HepG2 (cell line): ENCODE results near the gene MCM3AP. TPM values are rescaled to one million over a fixed set of nuclear protein-coding genes. Genes with fewer than 3 reads are reported as not detected.

Experiments
- ATAC-seq: fragments of 200-7000 bp; cut with Tn5 transposase; 3 replicates; pipeline ENCODE4 v1.9.1; 2020; ENCODE audit warnings: mild to moderate bottlenecking, moderate library complexity
- BruUV-seq: library from RNA; stranded (reverse); fragments of 400-500 nt; replicated peaks from 2 replicates; lab custom pipeline; 2021; lab: Mats Ljungman, UMichigan
- CTCF ChIA-PET: fragments of 300-600 bp; formaldehyde crosslinking; extraction: SDS; loops from one replicate; lab custom pipeline; 2021; ENCODE audit warnings: low total read pairs, inconsistent platforms, low intra/inter-chr PET ratio; lab: Yijun Ruan, JAX
- POLR2A ChIA-PET: fragments of 350-600 bp; sonication (Branson Sonifier 250); formaldehyde crosslinking; loops from one replicate; lab custom pipeline; 2020; ENCODE audit warnings: antibody characterized with exemption, inconsistent platforms; lab: Yijun Ruan, JAX
- DNase-seq: peaks from one replicate; pipeline ENCODE4 v3.0.0-alpha.2; 2015; ENCODE audit warnings: low spot score
- FAIRE-seq: peaks from 3 replicates; lab custom pipeline; 2011; peaks lifted over from hg19 to GRCh38; lab: Jason Lieb, UNC
- H2AFZ ChIP-seq: one replicate; pipeline ENCODE4 v1.6.1; 2011; ENCODE audit warnings: low read length, inconsistent platforms
- H3K27ac ChIP-seq: fragments of 300-600 bp; 3 replicates; pipeline ENCODE4 v1.8.0; 2011; ENCODE audit warnings: mixed run types, mild to moderate bottlenecking, mixed read lengths, low read length, inconsistent platforms; ENCODE audit not compliant: insufficient read depth; ENCODE audit errors: extremely low read length
- H3K27me3 ChIP-seq, 2 experiments: fragments of 200-600 bp in 1 of 2; 2 replicates in 1 of 2; 3 replicates in 1 of 2; pipeline versions ENCODE4 v1.6.0 to v1.8.0; 2011; ENCODE audit warnings: low read length in 2 of 2, mild to moderate bottlenecking in 2 of 2, moderate library complexity in 2 of 2, inconsistent platforms in 1 of 2; ENCODE audit not compliant: insufficient read depth in 2 of 2, control insufficient read depth in 1 of 2
- H3K36me3 ChIP-seq, 2 experiments: fragments of 200-600 bp in 1 of 2; replicated peaks in 1 of 2; 2 replicates in 1 of 2; 3 replicates in 1 of 2; pipeline versions ENCODE4 v1.5.1 to v1.8.0; 2011; ENCODE audit warnings: low read length in 2 of 2, inconsistent platforms in 1 of 2; ENCODE audit not compliant: insufficient read depth in 2 of 2, control insufficient read depth in 1 of 2
- H3K4me1 ChIP-seq: 2 replicates; pipeline ENCODE4 v1.5.1; 2012; ENCODE audit warnings: low read length, inconsistent platforms; ENCODE audit not compliant: insufficient read depth
- H3K4me2 ChIP-seq: 2 replicates; pipeline ENCODE4 v1.6.0; 2011; ENCODE audit warnings: low read depth, low read length, inconsistent platforms
- H3K4me3 ChIP-seq, 3 experiments: fragments of 200-600 bp in 1 of 3; sonication (generic), shearing (Covaris generic) in 1 of 3; replicated peaks in 1 of 3; 2 replicates each; pipeline ENCODE4 v1.5.1; 2011 to 2016; ENCODE audit warnings: low read length in 3 of 3, inconsistent platforms in 2 of 3, low read depth in 2 of 3, mild to moderate bottlenecking in 2 of 3, control low read depth in 1 of 3, mixed read lengths in 1 of 3; ENCODE audit not compliant: insufficient read depth in 1 of 3
- H3K79me2 ChIP-seq: one replicate; pipeline ENCODE4 v1.6.1; 2011; ENCODE audit warnings: low read length, inconsistent platforms; ENCODE audit not compliant: insufficient read depth
- H3K9ac ChIP-seq: 2 replicates; pipeline ENCODE4 v1.6.0; 2011; ENCODE audit warnings: mild to moderate bottlenecking, low read depth, low read length, inconsistent platforms; ENCODE audit not compliant: insufficient read depth
- H3K9me3 ChIP-seq: 2 replicates; pipeline ENCODE4 v1.5.1; 2012; ENCODE audit warnings: mild to moderate bottlenecking, low read length
- H4K20me1 ChIP-seq: 2 replicates; pipeline ENCODE4 v1.6.0; 2011; ENCODE audit warnings: inconsistent platforms, mild to moderate bottlenecking, low read length, moderate library complexity; ENCODE audit not compliant: insufficient read depth
- GTF3A ChIP-seq: sonication (generic); formaldehyde crosslinking; conservative IDR thresholded peaks from 2 replicates; pipeline ENCODE4 v1.4.0; 2020; ENCODE audit warnings: mild to moderate bottlenecking, missing genetic modification reagents
- NCOA5 ChIP-seq: sonication (generic); formaldehyde crosslinking; IDR thresholded peaks from 2 replicates; pipeline ENCODE4 v1.4.0; 2020; ENCODE audit warnings: missing genetic modification reagents
- NFYB ChIP-seq: sonication (generic); formaldehyde crosslinking; IDR thresholded peaks from 2 replicates; pipeline ENCODE4 v1.4.0; 2020; ENCODE audit warnings: missing genetic modification reagents
- SATB2 ChIP-seq: sonication (generic); formaldehyde crosslinking; IDR thresholded peaks from 2 replicates; pipeline ENCODE4 v1.5.0; 2020; ENCODE audit warnings: missing genetic modification reagents
- ZMYM3 ChIP-seq: sonication (generic); formaldehyde crosslinking; IDR thresholded peaks from 2 replicates; pipeline ENCODE4 v1.5.1; 2020; ENCODE audit warnings: mild to moderate bottlenecking, missing genetic modification reagents
- ZNF292 ChIP-seq: sonication (generic); formaldehyde crosslinking; IDR thresholded peaks from 2 replicates; pipeline ENCODE4 v1.8.1; 2022; ENCODE audit warnings: mild to moderate bottlenecking, low read depth, missing genetic modification reagents, borderline replicate concordance
- ZNF777 ChIP-seq: sonication (generic); formaldehyde crosslinking; IDR thresholded peaks from 2 replicates; pipeline ENCODE4 v1.4.0; 2020; ENCODE audit warnings: missing genetic modification reagents
- WGBS: methylation state at CpG from one replicate; pipeline ENCODE4 v1.1.6; 2017; ENCODE audit warnings: low lambda C conversion rate; 5-methylcytosine and 5-hydroxymethylcytosine counted together
- in situ Hi-C: cut with HindIII; loops from 2 replicates; pipeline ENCODE4 v1.10.0; 2017; ENCODE audit warnings: low pct_unique_long_range_greater_than_20kb; ENCODE audit not compliant: extremely low pct_ligation_motif_present
- intact Hi-C: fragments of 100-400 bp; cut with micrococcal nuclease; formaldehyde crosslinking; loops from one replicate; pipeline ENCODE4 v1.10.0; 2022; ENCODE audit not compliant: unreplicated experiment
- polyA plus RNA-seq, 8 experiments: library from polyadenylated mRNA; depleted of rRNA in 3 of 8; stranded (reverse) in 7 of 8; unstranded in 1 of 8; fragments of >200 nt; fragmentation: Illumina TruSeq in 4 of 8; extraction: Trizol in 4 of 8; gene quantifications; 2 replicates each; pipeline versions ENCODE4 v1.2.1 to v1.2.3, GENCODE V29; 2011 to 2016; ENCODE audit warnings: low read depth in 4 of 8, missing spikeins in 1 of 8, mixed read lengths in 1 of 8; ENCODE audit not compliant: insufficient read depth in 1 of 8
- total RNA-seq, 5 experiments: library from RNA; depleted of rRNA; stranded (reverse); fragments of >200 nt; fragmentation: Illumina TruSeq; extraction: Trizol; gene quantifications; 2 replicates each; pipeline ENCODE4 v1.2.3, GENCODE V29; 2016; ENCODE audit warnings: low read depth in 1 of 5
- TF ChIP-seq, protein P1 (sequence below): sonication (generic); formaldehyde crosslinking; IDR thresholded peaks from 2 replicates; pipeline ENCODE4 v1.4.0; 2020; ENCODE audit warnings: mild to moderate bottlenecking, missing genetic modification reagents, borderline replicate concordance
- TF ChIP-seq, protein P2 (sequence below): IDR thresholded peaks from 2 replicates; pipeline ENCODE4 v1.6.1; 2016; ENCODE audit warnings: low read depth
- TF ChIP-seq, protein P3 (sequence below): sonication (generic); formaldehyde crosslinking; IDR thresholded peaks from 2 replicates; pipeline ENCODE4 v1.4.0; 2020; ENCODE audit warnings: missing genetic modification reagents, borderline replicate concordance

MCM3AP gene
- total and polyA plus RNA-seq, 2 of the 13 experiments (the other 11 are each of a cell fraction or from before 2014, with no cell fraction given): 27.0 to 54.7 TPM

DNA sequence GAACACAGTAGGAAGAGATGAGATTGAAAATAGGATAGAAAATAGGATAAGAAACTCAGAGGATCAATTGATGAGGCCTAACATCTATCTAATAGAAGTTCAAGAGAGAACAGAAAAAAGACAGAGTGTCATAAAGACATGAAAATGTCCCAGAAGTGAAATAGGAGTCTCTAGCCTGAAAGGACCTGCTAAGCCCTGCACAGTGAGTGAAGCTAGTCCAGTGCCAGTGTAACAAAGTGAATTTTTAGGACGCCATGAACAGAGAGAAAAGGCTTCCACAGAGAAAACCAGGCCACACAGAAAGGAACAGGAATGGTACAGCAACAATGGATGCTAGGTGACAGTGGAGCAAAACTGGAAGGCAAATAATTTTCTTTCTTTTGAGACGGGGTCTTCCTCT lies 36.6 kb downstream of the MCM3AP start (continued):
- TF ChIP-seq, protein P1, sequence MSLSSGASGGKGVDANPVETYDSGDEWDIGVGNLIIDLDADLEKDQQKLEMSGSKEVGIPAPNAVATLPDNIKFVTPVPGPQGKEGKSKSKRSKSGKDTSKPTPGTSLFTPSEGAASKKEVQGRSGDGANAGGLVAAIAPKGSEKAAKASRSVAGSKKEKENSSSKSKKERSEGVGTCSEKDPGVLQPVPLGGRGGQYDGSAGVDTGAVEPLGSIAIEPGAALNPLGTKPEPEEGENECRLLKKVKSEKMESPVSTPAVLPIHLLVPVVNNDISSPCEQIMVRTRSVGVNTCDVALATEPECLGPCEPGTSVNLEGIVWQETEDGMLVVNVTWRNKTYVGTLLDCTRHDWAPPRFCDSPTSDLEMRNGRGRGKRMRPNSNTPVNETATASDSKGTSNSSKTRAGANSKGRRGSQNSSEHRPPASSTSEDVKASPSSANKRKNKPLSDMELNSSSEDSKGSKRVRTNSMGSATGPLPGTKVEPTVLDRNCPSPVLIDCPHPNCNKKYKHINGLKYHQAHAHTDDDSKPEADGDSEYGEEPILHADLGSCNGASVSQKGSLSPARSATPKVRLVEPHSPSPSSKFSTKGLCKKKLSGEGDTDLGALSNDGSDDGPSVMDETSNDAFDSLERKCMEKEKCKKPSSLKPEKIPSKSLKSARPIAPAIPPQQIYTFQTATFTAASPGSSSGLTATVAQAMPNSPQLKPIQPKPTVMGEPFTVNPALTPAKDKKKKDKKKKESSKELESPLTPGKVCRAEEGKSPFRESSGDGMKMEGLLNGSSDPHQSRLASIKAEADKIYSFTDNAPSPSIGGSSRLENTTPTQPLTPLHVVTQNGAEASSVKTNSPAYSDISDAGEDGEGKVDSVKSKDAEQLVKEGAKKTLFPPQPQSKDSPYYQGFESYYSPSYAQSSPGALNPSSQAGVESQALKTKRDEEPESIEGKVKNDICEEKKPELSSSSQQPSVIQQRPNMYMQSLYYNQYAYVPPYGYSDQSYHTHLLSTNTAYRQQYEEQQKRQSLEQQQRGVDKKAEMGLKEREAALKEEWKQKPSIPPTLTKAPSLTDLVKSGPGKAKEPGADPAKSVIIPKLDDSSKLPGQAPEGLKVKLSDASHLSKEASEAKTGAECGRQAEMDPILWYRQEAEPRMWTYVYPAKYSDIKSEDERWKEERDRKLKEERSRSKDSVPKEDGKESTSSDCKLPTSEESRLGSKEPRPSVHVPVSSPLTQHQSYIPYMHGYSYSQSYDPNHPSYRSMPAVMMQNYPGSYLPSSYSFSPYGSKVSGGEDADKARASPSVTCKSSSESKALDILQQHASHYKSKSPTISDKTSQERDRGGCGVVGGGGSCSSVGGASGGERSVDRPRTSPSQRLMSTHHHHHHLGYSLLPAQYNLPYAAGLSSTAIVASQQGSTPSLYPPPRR (CRISPR knock-in tag): no peak
- TF ChIP-seq GTF3A (CRISPR knock-in tag): no peak
- TF ChIP-seq NCOA5 (CRISPR knock-in tag): no peak
- TF ChIP-seq, protein P2, sequence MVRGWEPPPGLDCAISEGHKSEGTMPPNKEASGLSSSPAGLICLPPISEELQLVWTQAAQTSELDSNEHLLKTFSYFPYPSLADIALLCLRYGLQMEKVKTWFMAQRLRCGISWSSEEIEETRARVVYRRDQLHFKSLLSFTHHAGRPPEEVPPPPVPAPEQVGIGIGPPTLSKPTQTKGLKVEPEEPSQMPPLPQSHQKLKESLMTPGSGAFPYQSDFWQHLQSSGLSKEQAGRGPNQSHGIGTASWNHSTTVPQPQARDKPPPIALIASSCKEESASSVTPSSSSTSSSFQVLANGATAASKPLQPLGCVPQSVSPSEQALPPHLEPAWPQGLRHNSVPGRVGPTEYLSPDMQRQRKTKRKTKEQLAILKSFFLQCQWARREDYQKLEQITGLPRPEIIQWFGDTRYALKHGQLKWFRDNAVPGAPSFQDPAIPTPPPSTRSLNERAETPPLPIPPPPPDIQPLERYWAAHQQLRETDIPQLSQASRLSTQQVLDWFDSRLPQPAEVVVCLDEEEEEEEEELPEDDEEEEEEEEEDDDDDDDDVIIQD: no peak

DNA sequence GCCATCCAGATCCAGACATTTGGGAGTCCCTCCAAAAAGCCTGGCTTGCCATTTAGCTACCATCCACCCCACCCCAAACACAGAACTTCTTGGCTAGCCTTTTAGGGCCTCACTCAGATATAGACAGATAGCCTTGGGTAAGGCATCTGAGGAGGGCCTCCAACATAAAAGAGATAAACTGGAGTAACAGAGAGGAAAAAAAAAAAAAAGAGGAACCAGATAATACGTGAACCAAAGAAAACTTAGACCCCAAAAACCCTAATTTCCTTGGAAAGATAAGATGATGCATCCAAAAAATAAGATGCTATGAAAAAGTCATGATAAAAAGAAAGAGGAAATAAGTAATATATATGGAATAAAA lies 37.0 kb downstream of the MCM3AP start:
- WGBS: 98% methylated on average over 1 of the region's 1 CpG
- POLR2A ChIA-PET: no interaction called here

More for the DNA sequence above, 37.0 kb downstream of the MCM3AP start:
- no peak overlapping the region for H3K4me2 ChIP-seq
- H2AFZ ChIP-seq: no peak overlapping the region
- H3K79me2 ChIP-seq: no peaks in the 10 kb centered on the region
- in situ Hi-C loops: no loop called here
- intact Hi-C loops: no loop called here
- no peak overlapping the region for H3K4me3 ChIP-seq
- peaks cover 11% of the 10 kb centered on the region for H3K4me1 ChIP-seq
- ATAC-seq: no peak
- TF ChIP-seq NFYB (CRISPR knock-in tag) (no peak), SATB2 (CRISPR knock-in tag) (no peak), ZMYM3 (no peak), ZNF292 (no peak), ZNF777 (CRISPR knock-in tag) (no peak)
- TF ChIP-seq, protein P3, sequence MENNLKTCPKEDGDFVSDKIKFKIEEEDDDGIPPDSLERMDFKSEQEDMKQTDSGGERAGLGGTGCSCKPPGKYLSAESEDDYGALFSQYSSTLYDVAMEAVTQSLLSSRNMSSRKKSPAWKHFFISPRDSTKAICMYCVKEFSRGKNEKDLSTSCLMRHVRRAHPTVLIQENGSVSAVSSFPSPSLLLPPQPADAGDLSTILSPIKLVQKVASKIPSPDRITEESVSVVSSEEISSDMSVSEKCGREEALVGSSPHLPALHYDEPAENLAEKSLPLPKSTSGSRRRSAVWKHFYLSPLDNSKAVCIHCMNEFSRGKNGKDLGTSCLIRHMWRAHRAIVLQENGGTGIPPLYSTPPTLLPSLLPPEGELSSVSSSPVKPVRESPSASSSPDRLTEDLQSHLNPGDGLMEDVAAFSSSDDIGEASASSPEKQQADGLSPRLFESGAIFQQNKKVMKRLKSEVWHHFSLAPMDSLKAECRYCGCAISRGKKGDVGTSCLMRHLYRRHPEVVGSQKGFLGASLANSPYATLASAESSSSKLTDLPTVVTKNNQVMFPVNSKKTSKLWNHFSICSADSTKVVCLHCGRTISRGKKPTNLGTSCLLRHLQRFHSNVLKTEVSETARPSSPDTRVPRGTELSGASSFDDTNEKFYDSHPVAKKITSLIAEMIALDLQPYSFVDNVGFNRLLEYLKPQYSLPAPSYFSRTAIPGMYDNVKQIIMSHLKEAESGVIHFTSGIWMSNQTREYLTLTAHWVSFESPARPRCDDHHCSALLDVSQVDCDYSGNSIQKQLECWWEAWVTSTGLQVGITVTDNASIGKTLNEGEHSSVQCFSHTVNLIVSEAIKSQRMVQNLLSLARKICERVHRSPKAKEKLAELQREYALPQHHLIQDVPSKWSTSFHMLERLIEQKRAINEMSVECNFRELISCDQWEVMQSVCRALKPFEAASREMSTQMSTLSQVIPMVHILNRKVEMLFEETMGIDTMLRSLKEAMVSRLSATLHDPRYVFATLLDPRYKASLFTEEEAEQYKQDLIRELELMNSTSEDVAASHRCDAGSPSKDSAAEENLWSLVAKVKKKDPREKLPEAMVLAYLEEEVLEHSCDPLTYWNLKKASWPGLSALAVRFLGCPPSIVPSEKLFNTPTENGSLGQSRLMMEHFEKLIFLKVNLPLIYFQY (CRISPR knock-in tag): no peak
- TF ChIP-seq, all 625 proteins: peak for 0
- BruUV-seq: no TSS peak
- DNase-seq: no peak
- CTCF ChIA-PET: no interaction called here
- H3K27me3 ChIP-seq: no peaks in the 10 kb centered on the region
- H4K20me1 ChIP-seq: no peaks in the 10 kb centered on the region; the same call in 1 of the 2 replicates
- H3K27ac ChIP-seq: no peak overlapping the region
- H3K36me3 ChIP-seq: peaks cover 43 to 85% of the 10 kb centered on the region in 2 experiments
- no peaks in the 10 kb centered on the region for H3K9me3 ChIP-seq
- FAIRE-seq: no peak
- H3K9ac ChIP-seq: no peak overlapping the region
